Amniotic epithelial cell (primary cell): ENCODE measurements around the gene HDAC10.

ENCODE experiments used
- DNase-seq: peaks from one replicate; pipeline ENCODE4 v3.0.0-alpha.2; 2010; ENCODE audit warnings: low read depth

HDAC10 gene, protein sequence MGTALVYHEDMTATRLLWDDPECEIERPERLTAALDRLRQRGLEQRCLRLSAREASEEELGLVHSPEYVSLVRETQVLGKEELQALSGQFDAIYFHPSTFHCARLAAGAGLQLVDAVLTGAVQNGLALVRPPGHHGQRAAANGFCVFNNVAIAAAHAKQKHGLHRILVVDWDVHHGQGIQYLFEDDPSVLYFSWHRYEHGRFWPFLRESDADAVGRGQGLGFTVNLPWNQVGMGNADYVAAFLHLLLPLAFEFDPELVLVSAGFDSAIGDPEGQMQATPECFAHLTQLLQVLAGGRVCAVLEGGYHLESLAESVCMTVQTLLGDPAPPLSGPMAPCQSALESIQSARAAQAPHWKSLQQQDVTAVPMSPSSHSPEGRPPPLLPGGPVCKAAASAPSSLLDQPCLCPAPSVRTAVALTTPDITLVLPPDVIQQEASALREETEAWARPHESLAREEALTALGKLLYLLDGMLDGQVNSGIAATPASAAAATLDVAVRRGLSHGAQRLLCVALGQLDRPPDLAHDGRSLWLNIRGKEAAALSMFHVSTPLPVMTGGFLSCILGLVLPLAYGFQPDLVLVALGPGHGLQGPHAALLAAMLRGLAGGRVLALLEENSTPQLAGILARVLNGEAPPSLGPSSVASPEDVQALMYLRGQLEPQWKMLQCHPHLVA

DNA sequence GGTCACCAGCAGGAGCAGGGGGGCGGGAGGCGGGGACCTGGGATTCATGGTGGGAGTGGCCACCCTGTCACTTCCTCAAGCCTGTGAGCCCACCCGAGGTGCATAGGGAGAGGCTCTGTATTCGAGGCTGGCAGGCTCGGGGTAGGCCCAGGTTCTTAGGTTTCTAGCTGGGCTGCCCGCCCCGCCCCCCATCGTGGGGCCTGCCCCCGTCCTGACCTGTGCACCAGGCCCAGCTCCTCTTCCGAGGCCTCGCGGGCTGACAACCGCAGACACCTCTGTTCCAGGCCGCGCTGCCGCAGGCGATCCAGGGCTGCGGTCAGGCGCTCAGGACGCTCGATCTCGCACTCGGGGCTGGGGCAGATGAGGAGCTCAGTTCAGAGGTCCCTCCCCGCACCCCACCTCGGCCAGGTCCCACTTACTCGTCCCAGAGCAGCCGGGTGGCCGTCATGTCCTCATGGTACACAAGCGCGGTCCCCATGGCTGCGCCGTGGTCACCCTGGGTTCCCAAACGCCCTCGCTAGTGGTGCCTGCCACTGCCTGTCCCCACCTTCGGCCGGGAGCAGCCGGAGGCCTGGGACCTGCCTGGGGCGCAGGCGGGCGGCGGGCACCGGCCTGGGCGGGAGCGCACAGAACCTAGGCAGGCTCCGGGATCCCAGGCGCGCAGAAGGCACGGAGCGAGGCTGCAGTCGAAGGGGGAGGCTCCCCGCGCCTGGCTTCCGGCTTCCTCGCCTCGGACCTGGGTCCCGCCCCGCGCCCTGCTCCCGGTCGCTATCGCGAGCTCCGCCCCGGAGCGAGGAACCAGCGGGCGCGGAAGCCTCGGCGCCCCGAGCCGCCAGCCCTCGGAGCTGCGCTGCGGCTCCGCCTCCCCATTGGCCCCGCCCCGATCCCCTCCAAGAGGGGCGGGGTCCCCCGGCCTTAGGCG lies at the start of gene HDAC10:
HDAC10 (minus strand) TSS at position 711 of the 922 bp plus-strand sequence; CDS start at position 478, 233 bp downstream.
- peak; percentile 70 for DNase-seq

DNA sequence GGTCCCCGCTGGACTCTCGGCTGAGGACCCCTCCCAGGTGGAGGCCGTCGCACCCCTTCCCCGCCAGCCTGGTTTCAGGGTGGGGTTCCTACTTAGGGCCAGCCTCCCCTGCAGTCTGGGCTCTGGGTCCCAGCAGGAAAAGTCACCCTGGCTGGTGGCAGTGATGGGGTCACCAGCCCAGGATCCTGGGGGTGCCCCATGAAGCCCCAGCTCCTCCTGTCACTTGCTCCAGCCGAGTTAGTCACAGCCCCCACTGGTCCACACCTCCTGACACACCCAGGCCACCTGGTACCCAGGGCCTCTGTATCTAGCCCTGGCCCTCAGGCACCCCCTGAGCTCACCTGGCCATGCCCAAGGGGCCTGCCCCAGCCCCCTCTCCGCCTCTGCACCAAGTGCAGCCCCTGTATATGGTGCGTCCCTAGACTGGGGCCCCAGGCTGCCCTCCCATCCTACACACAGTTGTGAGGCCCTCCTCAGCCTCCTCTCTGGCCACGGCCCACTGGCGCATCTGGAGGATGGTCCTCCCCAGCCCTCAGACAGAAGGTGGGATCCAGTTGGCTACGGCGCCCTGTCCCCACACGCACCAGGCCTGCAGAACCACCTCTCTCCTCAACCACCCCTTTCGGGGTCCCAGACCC lies 49.7 kb upstream of the HDAC10 start:
- DNase-seq, result no peak

DNA sequence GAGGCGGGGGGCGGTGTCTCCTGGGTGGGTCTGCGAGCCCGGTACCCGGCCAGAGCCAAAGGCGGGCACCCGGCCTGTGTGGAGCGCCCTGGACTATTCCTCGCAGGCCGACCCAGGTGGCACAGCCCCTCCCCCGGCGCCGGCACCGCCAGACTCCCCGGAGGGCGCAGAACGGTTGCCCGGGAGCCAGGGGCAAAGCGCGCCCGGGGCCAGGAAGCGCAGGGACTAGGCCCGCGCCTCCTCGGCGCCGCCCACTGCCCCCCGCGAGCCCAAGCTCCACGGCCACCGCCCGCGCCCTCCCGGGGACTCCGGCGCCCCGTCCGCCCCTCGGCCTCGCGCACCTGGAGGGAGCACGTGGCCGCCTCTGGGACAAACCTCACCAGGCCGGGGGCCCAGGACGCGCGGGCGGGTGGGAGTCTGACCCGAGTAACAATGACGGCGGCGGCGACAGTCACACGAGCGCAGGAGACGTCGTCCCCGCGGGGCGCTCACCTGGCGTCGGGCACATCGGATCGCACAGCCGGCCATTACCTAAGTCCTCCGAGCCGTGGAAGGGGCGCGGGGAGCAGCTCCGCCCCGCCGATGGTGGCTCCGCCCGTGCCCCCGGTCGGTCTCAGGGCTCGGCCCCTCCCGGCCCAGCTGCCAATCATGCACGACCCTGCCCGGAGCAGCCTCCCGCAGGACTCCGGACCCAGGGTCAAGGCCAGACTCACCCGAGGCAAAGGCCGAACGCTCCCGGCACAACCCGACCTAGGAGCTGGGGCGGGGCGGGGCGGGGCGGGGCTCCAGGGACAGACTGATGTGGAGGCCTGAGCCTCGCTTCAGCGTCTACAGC lies 48.9 kb upstream of the HDAC10 start:
- DNase-seq, result no peak

DNA sequence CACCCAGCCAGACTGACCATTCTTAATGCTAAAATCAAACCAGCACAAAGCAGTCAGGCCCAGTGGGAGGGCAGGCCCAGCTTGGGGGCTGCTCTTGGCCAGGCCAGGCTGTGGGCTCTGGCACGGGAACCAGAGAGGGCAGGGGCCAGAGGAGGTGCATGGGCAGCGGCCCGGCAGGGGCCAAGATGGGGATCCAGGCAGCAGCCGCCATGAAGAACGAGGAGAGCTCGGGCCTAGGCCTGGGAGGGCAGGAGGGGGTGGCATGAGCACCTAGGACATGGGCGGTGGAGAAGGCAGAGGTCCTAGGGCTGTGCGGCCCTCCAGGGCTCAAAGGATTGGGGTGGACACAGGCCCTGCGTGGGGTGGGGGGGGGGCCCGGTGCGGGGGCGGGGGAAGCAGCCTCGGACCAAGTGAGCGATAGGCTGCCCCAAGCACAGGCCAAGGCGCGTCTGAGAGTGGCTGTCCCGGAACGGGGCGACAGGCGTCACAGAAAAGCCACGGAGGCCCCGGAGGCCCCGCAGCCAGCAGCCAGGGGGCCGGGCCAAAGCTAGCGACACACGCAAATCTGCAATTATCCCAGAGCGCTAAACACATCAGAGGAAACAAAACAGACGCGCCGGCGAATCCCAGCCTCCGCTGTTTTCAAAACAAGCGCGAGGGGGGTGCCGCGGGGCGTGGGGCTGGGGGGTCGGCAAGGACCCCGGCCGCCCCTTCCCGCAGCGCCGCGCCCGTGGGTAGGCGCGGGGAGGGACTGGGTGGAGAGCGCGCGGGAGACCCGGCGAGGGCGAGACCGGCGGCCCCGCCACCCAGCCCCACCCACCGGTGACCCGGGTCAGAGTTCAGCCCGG lies 48.1 kb upstream of the HDAC10 start:
- no peak for DNase-seq

DNA sequence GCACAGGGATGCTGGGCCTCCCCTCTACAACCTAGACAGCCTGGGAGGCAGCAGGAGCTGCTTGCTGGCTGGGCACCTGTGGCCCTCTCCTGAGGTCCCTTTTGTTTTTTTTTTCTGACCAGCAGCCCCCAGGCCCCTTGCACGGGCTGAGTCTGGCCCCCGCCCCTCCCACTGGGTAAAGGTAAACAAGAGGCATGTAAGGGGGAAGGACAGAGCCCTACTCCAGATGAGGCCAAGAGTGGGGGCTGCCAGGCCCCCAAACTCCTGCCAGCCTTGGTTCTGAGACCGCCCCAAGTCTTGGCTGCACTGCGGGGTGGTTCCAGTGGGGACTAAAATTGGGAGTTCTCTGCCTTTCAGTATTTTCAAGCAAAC lies 47.2 kb upstream of the HDAC10 start:
- DNase-seq, result no peak

DNA sequence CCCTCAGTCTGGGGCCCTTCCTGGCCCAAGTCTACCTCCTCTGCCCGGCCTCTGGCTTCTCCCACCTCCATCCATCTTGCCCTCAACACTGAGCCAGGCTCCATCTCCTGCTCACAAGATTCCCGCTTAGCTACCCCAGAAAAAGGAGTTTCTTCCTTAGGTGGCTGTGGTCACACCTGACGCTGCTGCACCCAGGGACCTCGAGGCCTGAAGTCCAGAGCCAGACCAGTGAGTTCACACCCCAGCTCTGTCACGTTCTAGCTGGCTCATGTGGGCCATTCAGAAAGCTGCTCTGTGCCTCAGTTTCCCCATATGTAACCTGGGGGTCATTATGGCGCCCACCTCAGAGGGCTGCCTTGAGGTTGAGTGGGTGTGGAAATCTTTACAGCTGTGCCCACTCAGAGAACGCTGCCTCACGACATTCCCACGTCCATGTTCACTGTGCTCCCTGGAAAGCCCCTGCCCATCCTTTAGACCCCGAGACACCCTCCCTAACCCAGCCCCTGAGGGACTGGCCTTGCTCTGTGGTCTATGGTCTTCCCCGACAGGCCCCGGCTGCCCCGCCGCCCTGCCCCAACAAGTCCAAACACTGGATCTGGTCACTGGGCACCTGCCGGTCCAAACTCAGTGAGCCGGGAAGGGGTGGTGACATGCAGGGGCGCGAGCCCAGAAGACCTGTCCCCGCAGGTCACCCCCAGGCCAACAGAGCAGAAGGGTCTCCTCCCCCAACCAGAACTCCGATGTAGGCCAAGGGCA lies 46.6 kb upstream of the HDAC10 start:
- no peak for DNase-seq

DNA sequence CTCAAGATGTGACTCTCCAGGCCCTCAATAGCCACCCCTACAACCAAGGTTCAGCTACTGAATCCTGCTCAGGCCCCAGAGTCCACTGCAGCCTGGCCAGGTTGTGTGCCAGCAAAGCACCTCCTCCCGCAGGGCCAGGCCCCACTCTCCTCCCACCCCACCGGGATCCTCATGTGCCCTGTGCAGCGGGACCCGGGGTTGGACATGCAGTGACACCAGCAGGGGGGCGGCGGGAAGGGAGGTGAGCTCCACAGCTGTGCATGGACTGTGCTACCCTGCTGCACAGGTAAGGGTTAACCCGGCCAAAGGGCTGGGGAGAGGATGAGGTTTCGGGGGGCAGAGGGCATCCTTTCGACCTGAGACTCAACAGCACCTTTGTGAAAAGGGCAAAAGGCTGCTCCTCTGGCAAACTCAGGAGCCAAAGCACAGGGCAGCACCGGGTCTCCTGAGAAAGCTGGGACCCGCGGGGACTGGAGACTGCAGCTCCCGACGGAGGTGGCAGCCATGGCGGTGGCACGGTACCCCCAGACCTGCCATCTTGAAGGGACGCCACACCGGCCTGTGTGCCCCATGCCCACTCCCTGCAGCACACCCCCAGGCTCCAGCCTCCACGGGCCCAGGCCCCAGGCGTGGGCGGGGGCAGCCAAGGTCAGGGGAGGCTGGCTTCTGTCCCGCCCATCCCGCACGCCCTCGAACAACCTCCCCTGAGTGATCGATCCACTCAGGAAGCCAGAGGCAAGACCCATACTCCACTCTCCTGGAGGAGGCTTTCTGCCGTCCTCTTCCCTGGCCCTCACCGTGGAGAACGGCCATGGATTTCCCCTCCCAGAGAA lies 45.8 kb upstream of the HDAC10 start:
- DNase-seq, result no peak

DNA sequence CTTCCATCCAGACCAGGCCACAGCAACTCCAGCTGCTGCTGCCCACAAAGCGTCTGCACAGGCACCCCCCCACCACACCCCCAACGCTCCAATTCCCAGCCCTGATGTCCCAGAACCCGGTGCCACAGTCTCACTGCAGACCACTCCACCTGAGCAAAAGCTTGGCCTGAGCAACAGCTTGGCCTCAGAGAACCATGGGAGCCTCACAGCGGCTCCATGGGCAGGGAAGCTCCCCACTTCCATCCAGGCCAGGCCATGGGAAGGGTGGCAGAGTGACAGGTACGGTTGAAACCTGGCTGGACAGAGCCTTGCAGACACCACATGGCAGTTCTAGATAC lies 43.2 kb upstream of the HDAC10 start:
- no peak for DNase-seq

DNA sequence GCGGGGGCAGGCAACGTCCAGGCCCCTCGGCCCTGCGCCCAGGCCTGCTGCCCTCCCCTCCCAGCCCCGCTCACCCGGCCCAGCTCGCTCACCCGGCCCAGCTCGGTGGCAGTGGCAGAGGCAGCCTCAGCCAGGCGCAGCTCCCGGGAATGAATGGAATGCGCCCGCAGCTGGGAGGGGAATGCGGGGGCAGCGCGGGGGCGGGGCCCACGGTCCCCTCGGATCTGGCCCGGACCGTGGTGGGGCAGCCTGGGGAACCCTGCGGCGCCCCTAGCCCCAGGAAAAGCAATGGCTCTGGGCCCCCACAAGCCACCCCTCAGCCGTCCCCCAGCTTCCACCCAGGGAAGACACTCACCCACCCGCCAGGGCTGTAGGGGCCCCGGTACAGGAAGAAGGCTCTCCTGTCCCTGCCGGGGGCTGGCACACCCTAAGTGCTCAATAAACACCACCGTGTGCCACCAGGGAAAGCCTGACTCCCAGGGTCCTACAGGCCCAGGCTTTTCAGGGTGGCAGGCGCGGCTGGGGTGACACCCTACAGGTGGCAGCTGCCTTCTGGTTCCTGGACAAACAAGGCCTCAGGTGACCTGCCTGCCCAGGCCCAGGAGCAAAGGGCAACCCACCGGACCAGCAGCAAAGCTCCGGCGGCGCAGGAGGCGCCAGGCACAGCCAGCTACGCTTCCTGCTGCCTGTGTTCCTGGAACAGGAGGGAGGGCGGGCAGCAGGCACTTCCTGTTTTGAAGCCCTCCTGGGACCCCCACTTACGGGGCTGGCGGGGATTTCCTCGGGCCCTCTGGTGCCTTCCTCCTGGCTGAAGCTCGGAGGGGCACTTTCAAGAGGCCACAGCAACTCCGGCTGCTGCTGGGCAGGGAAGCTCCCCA lies 42.6 kb upstream of the HDAC10 start:
- DNase-seq, result peak; percentile 84

DNA sequence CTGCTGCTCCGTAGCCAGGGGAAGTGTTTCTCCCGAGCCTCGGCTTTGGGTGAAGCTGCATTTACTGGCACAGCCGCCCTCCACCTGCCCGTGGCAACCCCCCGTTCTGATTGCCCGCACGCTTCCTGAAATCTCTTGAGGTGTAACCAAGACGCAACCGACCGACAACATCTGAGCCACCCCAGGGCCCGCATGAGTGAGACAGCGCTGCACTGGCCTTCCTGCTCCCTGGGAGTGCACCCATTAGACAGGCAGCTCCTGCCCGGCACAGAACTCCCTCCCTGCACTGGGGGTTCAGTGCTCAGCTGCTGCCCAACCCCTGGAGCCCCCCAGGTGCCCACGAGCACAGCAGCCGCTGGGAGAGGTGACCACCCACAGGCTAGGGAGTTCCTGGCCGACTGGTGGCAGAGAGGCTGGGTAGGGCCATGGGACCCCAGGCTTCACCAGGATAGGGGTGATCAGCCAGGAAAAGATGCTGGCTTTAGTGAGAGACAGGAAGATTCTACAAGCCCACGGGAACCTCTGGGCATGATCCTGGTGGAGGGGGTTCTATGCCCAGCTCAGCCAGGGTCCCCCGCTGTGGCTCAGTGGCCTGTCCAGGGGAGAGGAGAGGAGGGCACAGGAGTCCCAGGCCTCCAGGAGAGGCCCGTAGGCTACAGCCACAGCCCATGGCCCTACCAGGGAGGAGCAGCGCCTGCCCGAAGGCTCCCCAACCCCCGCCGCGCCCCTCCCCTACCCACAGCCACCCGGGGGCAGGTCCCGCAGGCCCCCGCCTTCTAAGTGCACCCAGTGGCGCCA lies 41.8 kb upstream of the HDAC10 start:
- DNase-seq, result peak; percentile 48

DNA sequence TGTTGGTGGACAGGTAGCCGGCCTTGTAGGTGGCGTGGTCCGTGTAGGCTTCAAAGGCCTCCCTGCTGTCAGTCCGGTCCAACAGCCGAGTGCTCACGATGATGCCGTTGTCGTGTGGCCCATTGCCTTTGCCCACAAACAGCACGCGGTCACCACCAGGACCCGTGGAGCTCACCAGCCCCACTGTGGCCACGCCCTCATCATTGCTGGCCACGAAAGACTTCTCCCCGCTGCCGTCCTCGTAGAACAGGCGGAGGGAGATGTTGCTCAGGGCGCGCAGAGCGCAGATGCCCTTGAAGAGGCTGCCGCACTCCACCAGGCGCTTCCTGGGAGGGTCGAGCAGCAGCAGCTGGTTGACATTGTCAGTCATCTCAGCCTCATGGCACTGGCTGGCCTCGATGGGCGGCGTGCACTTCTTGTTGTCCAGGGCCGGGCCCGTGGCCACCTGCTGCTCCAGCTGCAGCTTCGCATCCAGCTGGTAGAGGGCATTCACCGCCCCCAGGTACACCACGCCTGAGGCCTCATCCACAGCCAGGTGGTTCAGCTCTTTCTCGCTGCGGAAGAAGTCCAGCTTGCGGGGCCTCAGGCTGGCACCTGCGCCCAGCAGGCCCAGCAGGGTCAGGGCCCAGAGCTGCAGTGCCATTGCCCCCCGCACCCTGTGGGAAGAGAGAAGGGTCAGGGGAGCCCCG lies 39.0 kb upstream of the HDAC10 start:
- no peak for DNase-seq

DNA sequence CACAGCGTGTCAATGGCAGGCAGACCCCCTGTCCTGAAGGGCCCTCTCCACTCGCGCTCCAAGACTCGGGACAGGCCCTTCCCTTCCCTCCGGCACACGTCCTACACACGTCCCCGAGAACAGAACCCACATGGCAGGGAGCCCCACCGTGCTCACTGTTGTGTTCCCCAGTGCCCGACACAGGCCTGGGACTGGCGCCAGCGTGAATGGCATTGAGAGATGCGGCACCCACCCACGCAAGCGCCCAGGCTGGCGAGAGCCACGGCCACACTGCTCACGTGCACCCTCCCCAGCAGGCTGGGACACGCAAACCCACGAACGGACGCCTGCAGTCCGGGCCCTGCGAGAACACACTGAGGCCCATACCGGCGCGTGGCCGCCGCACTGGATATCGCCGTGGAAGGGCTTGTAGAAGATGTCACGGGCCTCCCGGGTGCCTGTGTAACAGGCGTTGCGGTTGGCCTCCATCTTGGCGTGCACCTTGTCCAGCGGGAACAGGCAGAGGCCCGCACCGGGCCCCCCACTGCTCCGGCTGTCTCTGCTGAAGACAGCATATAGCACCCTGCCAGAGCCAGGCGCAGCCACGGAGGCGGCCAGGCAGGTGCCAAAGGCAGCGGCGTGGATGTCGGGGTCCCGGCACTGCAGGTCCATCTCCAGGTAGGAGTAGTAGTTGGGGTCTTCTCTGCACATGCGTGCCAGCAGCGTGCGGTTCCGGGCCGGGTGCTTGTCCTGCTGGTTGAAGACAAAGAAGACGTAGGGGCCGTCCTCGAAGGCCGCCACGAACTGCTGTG lies 38.3 kb upstream of the HDAC10 start:
- DNase-seq, result no peak

DNA sequence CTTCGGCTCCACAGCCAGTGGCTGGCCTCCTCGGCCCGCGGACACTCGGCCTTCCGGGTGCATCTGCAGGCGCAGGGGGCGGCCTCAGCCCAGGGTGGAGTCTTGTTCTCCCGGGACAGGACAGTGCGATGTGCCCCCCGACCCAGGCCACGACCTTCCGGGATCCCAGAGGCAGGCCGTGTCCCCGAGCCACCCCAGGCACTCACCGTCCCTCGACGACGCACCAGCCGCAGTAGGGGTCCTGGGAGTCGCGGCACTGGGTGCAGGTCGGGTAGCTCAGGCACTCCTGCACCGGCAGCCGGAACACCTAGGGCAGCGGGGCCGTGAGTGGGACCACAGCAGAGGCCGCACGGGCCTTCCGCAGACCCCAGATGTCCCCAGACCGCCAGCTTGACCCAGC lies 36.7 kb upstream of the HDAC10 start:
- no peak for DNase-seq

DNA sequence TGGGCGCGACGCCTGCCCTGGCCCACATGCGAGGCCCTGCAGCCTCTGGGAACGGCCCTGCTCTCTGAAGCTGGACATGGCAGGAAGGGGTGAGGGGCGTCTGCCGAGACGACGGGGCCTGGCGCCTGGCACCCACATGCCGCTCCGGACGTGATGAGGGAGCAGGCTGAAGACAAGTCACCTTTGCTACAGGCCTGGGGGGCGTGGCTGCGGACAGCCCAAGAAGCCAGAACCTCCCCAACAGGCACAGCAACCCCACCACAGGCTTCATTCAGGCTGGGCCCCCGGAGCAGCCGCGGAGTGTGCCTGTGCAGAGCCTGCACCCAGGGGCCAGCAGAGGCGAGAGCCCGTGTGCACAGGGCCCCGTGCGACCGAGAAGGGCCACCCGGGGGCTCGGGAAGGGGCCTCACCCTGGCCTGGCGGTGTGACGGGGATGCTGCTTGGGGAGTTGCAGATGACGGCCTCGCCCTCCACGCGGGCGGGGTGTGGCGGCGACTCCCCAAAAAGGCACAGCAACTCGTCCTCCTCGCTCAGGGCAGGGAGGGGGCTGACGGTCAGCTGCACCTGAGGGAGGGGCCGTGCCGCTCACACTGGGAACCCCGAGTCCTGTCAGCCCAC lies 35.7 kb upstream of the HDAC10 start:
- no peak for DNase-seq

DNA sequence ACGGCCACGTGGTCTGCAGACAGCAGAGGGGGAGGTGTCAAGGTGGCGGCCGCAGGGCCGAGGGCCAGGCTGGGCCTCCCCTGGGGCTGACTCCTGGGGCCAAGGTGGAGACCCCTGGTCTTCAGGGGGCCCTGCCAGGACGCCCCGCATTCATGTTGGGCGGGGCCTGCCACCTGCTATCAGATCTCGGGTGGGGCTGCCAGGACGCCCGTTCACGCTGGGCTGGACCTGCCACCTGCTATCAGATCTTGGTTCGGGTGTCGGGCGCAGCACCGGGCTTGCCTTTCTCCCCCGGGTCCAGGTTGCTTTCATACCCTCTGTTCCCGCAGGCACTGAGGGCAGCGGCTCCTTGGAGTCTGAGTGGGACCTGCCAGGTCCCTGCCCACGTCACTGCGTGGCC lies 35.2 kb upstream of the HDAC10 start:
- DNase-seq, result no peak
